Coronary artery (tissue), 2 donors: ENCODE measurements around the gene SERP1.

ENCODE experiments used
- DNase-seq: peaks from one replicate; pipeline ENCODE4 v3.0.0-alpha.2; 2017; ENCODE audit warnings: low spot score
- H3K27ac ChIP-seq, 2 donors: fragments of 200-600 bp; sonication (generic); one replicate each; pipeline ENCODE4 v1.5.1; 2016 to 2019
- H3K4me3 ChIP-seq: fragments of 200-600 bp; sonication (generic); 2 replicates; pipeline ENCODE4 v1.5.1; 2016; ENCODE audit warnings: mild to moderate bottlenecking, moderate library complexity
- CTCF ChIP-seq: fragments of 200-600 bp; sonication (generic); IDR thresholded peaks from one replicate; pipeline ENCODE4 v1.5.1; 2019; ENCODE audit warnings: antibody characterized with exemption

The SERP1 gene

GRCh38 chr3:150523538-150523937 lies 22.8 kb downstream of the SERP1 start:
- Histone ChIP-seq H3K4me3 (no peak overlapping the region), H3K27ac (no peak overlapping the region)
- no peak for TF ChIP-seq CTCF
- DNase-seq: no peak

GRCh38 chr3:150521463-150521862 lies 24.8 kb downstream of the SERP1 start:
- DNase-seq: no peak
- no peak for TF ChIP-seq CTCF
- Histone ChIP-seq H3K4me3 (no peak overlapping the region), H3K27ac (no peak overlapping the region)

- H3K4me3 ChIP-seq: no peak overlapping the region
- DNase-seq: no peak
- TF ChIP-seq CTCF: no peak
- H3K27ac ChIP-seq: no peak overlapping the region
These were observed 25.9 kb downstream of the SERP1 start for GRCh38 chr3:150520408-150520807.

GRCh38 chr3:150519026-150519425 lies 27.3 kb downstream of the SERP1 start:
- no peak overlapping the region for H3K27ac ChIP-seq

GRCh38 chr3:150515210-150515609 lies 31.1 kb downstream of the SERP1 start:
- no peak for DNase-seq
- H3K4me3 ChIP-seq: no peak overlapping the region
- TF ChIP-seq CTCF: no peak
- H3K27ac ChIP-seq: no peak overlapping the region

More at GRCh38 chr3:150519026-150519425, 27.3 kb downstream of the SERP1 start:
- TF ChIP-seq CTCF: no peak
- no peak overlapping the region for H3K4me3 ChIP-seq
- no peak for DNase-seq

- DNase-seq: no peak
- no peak for TF ChIP-seq CTCF
- no peak overlapping the region for H3K4me3 ChIP-seq
These were observed 35.0 kb downstream of the SERP1 start for GRCh38 chr3:150511122-150511821.

GRCh38 chr3:150509780-150510179 lies 36.5 kb downstream of the SERP1 start:
- Histone ChIP-seq H3K27ac (no peak overlapping the region), H3K4me3 (no peak overlapping the region)
- DNase-seq: no peak
- TF ChIP-seq CTCF: no peak

More at GRCh38 chr3:150511122-150511821, 35.0 kb downstream of the SERP1 start:
- no peak overlapping the region for H3K27ac ChIP-seq
